B cell (primary cell): ENCODE results near the gene KRTAP5-1. TPM values are rescaled to one million over a fixed set of nuclear protein-coding genes. Genes with fewer than 3 reads are reported as not detected.

Experiments used
- ATAC-seq: fragments of 200-7000 bp; cut with Tn5 transposase; one replicate; pipeline ENCODE4 v1.10.0; 2021; ENCODE audit warnings: low read depth, mild to moderate bottlenecking, moderate number of reproducible peaks, moderate library complexity
- CTCF ChIA-PET: fragments of 350-600 bp; sonication (Branson Sonifier 250); formaldehyde crosslinking; loops from one replicate; lab custom pipeline; 2021; ENCODE audit warnings: antibody characterized with exemption, inconsistent platforms; lab: Charles Lee
- POLR2A ChIA-PET: fragments of 350-600 bp; sonication (Branson Sonifier 250); formaldehyde crosslinking; loops from one replicate; lab custom pipeline; 2021; ENCODE audit warnings: antibody characterized with exemption; lab: Charles Lee
- DNase-seq: peaks from one replicate; pipeline ENCODE4 v3.0.0; 2013
- H2AFZ ChIP-seq: 2 replicates; pipeline ENCODE4 v1.6.1; 2012; ENCODE audit warnings: mild to moderate bottlenecking, low read depth, low read length; ENCODE audit not compliant: insufficient read depth, poor library complexity, severe bottlenecking
- H3K27ac ChIP-seq, 2 donors: 1 replicate in 1 of 2; 2 replicates in 1 of 2; pipeline ENCODE4 v1.5.1; 2012 to 2013; ENCODE audit warnings: low read length in 2 of 2, mild to moderate bottlenecking in 2 of 2, moderate library complexity in 1 of 2
- H3K27me3 ChIP-seq, 4 experiments: fragments of 200-600 bp in 1 of 4; sonication (generic) in 1 of 4; replicated peaks in 1 of 4; 1 replicate in 2 of 4; 2 replicates in 2 of 4; pipeline versions ENCODE4 v1.6.1 to v1.7.0; 2013 to 2016; ENCODE audit warnings: low read length in 3 of 4, mild to moderate bottlenecking in 2 of 4, mixed read lengths in 1 of 4, moderate library complexity in 1 of 4; ENCODE audit not compliant: insufficient read depth in 4 of 4, control insufficient read depth in 3 of 4; ENCODE audit errors: control extremely low read depth in 1 of 4
- H3K36me3 ChIP-seq, 2 experiments: replicated peaks in 1 of 2; 1 replicate in 1 of 2; 2 replicates in 1 of 2; pipeline versions ENCODE4 v1.6.1 to v1.7.1; 2013; ENCODE audit warnings: low read length in 1 of 2; ENCODE audit not compliant: insufficient read depth in 2 of 2, control insufficient read depth in 1 of 2; ENCODE audit errors: control extremely low read depth in 1 of 2, extremely low read depth in 1 of 2
- H3K4me1 ChIP-seq, 2 donors: fragments of 200-600 bp in 1 of 2; sonication (generic) in 1 of 2; 1 replicate in 1 of 2; 2 replicates in 1 of 2; pipeline versions ENCODE4 v1.5.1 to v1.6.1; 2013 to 2017; ENCODE audit warnings: low read length in 2 of 2; ENCODE audit not compliant: control insufficient read depth in 2 of 2, insufficient read depth in 2 of 2
- H3K4me2 ChIP-seq: replicated peaks from 2 replicates; pipeline ENCODE3; 2012; ENCODE audit warnings: mild to moderate bottlenecking, low read depth, low read length; ENCODE audit not compliant: poor library complexity, severe bottlenecking
- H3K4me3 ChIP-seq, 5 experiments: fragments of 200-600 bp in 1 of 5; sonication (generic) in 1 of 5; 1 replicate in 3 of 5; 2 replicates in 2 of 5; pipeline versions ENCODE4 v1.5.1 to v1.7.0; 2011 to 2016; ENCODE audit warnings: low read length in 4 of 5, mild to moderate bottlenecking in 4 of 5, low read depth in 2 of 5, control low read depth in 1 of 5, moderate library complexity in 1 of 5; ENCODE audit not compliant: insufficient read depth in 1 of 5; ENCODE audit errors: control extremely low read depth in 1 of 5, extremely low read depth in 1 of 5
- H3K79me2 ChIP-seq: fragments of 200-600 bp; sonication (generic); one replicate; pipeline ENCODE4 v1.6.0; 2016; ENCODE audit warnings: low read length; ENCODE audit not compliant: control insufficient read depth, insufficient read depth
- H3K9ac ChIP-seq: fragments of 200-600 bp; sonication (generic); 2 replicates; pipeline ENCODE4 v1.6.1; 2017; ENCODE audit warnings: mild to moderate bottlenecking, low read length, moderate library complexity
- H3K9me3 ChIP-seq, 3 donors: one replicate each; pipeline versions ENCODE4 v1.6.1 to v1.7.1; 2013; ENCODE audit warnings: low read length in 2 of 3; ENCODE audit not compliant: control insufficient read depth in 2 of 3, insufficient read depth in 1 of 3; ENCODE audit errors: control extremely low read depth in 1 of 3
- H4K20me1 ChIP-seq: 2 replicates; pipeline ENCODE4 v1.6.0; 2012; ENCODE audit warnings: mild to moderate bottlenecking, low read length; ENCODE audit not compliant: insufficient read depth, control insufficient read depth, poor library complexity, severe bottlenecking
- H3K27ac Mint-ChIP-seq: one replicate; pipeline ENCODE4 v1.8.0; 2021; ENCODE audit warnings: mixed read lengths
- H3K27me3 Mint-ChIP-seq: one replicate; pipeline ENCODE4 v1.8.0; 2021; ENCODE audit warnings: mixed read lengths
- H3K4me1 Mint-ChIP-seq: one replicate; pipeline ENCODE4 v1.8.0; 2021; ENCODE audit warnings: mixed read lengths
- H3K4me3 Mint-ChIP-seq: one replicate; pipeline ENCODE4 v1.8.0; 2021; ENCODE audit warnings: mixed read lengths
- H3K9me3 Mint-ChIP-seq: one replicate; pipeline ENCODE4 v1.8.0; 2022; ENCODE audit warnings: mixed read lengths; ENCODE audit not compliant: insufficient read depth
- EZH2 ChIP-seq: IDR thresholded peaks from 2 replicates; pipeline ENCODE4 v1.6.1; 2012; ENCODE audit warnings: borderline replicate concordance, low read depth, mild to moderate bottlenecking, moderate library complexity, low read length; ENCODE audit not compliant: insufficient read depth, poor library complexity, severe bottlenecking
- WGBS: methylation state at CpG from one replicate; pipeline ENCODE4 v1.1.5; 2013; ENCODE audit warnings: missing lambda C conversion rate; ENCODE audit not compliant: insufficient coverage; 5-methylcytosine and 5-hydroxymethylcytosine counted together
- intact Hi-C: fragments of 100-400 bp; cut with micrococcal nuclease; formaldehyde crosslinking; loops from one replicate; pipeline ENCODE4 v1.10.0; 2022
- polyA plus RNA-seq: library from polyadenylated mRNA; depleted of rRNA; stranded (reverse); fragments of >200 nt; gene quantifications from 2 replicates; pipeline ENCODE4 v1.2.3, GENCODE V29; 2012
- total RNA-seq, 2 donors: library from RNA; stranded (reverse); fragments of 120-200 nt in 1 of 2; gene quantifications; 1 replicate in 1 of 2; 2 replicates in 1 of 2; pipeline versions ENCODE4 v1.2.3 to v1.2.4, GENCODE V29; 2013 to 2022
- TF ChIP-seq, protein P1 (sequence below): fragments of 200-600 bp; IDR thresholded peaks from one replicate; pipeline ENCODE4 v1.8.0; 2022; ENCODE audit warnings: antibody characterized with exemption, mild to moderate bottlenecking

Gene KRTAP5-1
- total and polyA plus RNA-seq, 2 donors (not counting 1 experiment from before 2014, with no cell fraction given): not detected

GRCh38 chr11:1536065-1536843, 48.8 kb downstream of the KRTAP5-1 start:
- ATAC-seq: no peak
- Mint-ChIP-seq H3K27ac (no peak overlapping the region), H3K4me1 (peaks cover 15% of the 10 kb centered on the region), H3K9me3 (no peaks in the 10 kb centered on the region), H3K27me3 (peaks cover 17% of the 10 kb centered on the region), H3K4me3 (no peak overlapping the region)
- DNase-seq: no peak
- H3K4me3 ChIP-seq: no peak overlapping the region
- WGBS: 99% methylated on average over 10 of the region's 16 CpGs
- H3K36me3 ChIP-seq: peaks cover 0 to 35% of the 10 kb centered on the region in 2 experiments
- no peak overlapping the region for H3K9ac ChIP-seq
- no peak overlapping the region for H3K27ac ChIP-seq
- CTCF ChIA-PET: interaction anchor here (0.7 to 2.0 kb wide), 2 partner anchors 21 to 38 kb away, joined by 3 to 8 read pairs; no protein-coding TSS in a partner anchor
- H3K4me1 ChIP-seq: no peaks in the 10 kb centered on the region
- H2AFZ ChIP-seq: no peak overlapping the region
- H3K79me2 ChIP-seq: peaks cover 63% of the 10 kb centered on the region
- H4K20me1 ChIP-seq: peaks cover 59% of the 10 kb centered on the region
- no peak overlapping the region for H3K4me2 ChIP-seq
- no peaks in the 10 kb centered on the region for H3K9me3 ChIP-seq
- POLR2A ChIA-PET: no interaction called here
- peaks cover 0 to 10% (median 4%) of the 10 kb centered on the region in 4 experiments for H3K27me3 ChIP-seq
- TF ChIP-seq, protein P1, sequence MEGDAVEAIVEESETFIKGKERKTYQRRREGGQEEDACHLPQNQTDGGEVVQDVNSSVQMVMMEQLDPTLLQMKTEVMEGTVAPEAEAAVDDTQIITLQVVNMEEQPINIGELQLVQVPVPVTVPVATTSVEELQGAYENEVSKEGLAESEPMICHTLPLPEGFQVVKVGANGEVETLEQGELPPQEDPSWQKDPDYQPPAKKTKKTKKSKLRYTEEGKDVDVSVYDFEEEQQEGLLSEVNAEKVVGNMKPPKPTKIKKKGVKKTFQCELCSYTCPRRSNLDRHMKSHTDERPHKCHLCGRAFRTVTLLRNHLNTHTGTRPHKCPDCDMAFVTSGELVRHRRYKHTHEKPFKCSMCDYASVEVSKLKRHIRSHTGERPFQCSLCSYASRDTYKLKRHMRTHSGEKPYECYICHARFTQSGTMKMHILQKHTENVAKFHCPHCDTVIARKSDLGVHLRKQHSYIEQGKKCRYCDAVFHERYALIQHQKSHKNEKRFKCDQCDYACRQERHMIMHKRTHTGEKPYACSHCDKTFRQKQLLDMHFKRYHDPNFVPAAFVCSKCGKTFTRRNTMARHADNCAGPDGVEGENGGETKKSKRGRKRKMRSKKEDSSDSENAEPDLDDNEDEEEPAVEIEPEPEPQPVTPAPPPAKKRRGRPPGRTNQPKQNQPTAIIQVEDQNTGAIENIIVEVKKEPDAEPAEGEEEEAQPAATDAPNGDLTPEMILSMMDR: no peak
- TF ChIP-seq EZH2: no peak
- intact Hi-C loops: no loop called here

- H3K27ac Mint-ChIP-seq: no peak overlapping the region
- TF ChIP-seq, protein P1: no peak
- no peak for TF ChIP-seq EZH2
- Histone ChIP-seq H3K27ac (no peak overlapping the region), H3K4me2 (no peak overlapping the region), H3K79me2 (peaks cover 78% of the 10 kb centered on the region), H2AFZ (no peak overlapping the region), H3K9me3 (no peaks in the 10 kb centered on the region), H3K4me3 (no peak overlapping the region), H4K20me1 (peaks cover 73% of the 10 kb centered on the region), H3K27me3 (peaks cover 0 to 8% (median 4%) of the 10 kb centered on the region in 4 experiments), H3K9ac (no peak overlapping the region), H3K4me1 (no peaks in the 10 kb centered on the region), H3K36me3 (peaks cover 0 to 35% of the 10 kb centered on the region in 2 experiments)
- no peak for ATAC-seq
- ChIA-PET POLR2A (no interaction called here), CTCF (no interaction called here)
- no peak overlapping the region for H3K4me3 Mint-ChIP-seq
- no peak for DNase-seq
- 97% methylated on average over 11 of the region's 14 CpGs for WGBS
- no peaks in the 10 kb centered on the region for H3K9me3 Mint-ChIP-seq
- H3K27me3 Mint-ChIP-seq: peaks cover 13% of the 10 kb centered on the region
- peaks cover 17% of the 10 kb centered on the region for H3K4me1 Mint-ChIP-seq
- intact Hi-C loops: no loop called here
Measured at GRCh38 chr11:1534682-1535081, 50.4 kb downstream of the KRTAP5-1 start.
